ENCODE data around the gene CREB5. TPM values are rescaled to one million over a fixed set of nuclear protein-coding genes. Genes with fewer than 3 reads are reported as not detected.

The CREB5 gene
- total and polyA plus RNA-seq, 2 of the 8 experiments (the other 6 are each of a cell fraction or from before 2014, with no cell fraction given) = 2.4 to 2.7 TPM

DNA sequence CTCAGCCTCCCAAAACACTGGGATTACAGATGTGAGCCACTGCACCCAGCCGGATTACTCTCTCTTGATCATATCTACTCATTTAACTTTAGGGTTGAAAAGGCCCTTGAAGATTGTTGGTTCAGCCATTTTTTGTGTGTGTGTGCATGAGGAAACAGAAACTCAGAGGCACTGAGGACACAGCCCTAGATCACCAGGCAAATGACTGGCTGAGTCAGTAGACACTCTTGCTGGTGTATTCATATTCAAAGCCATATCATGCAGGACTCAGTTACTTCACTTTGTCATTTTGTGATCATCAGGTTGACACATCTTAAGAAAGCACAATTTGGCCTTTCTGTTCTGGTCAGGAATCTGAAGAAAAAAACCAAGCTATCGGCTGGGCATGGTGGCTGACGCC is 292.4 kb downstream of the CREB5 start:
- Histone ChIP-seq H4K20me1 (replicated peaks in 1 of 2; ENCODE audit: control insufficient read depth in 1 of 2, insufficient read depth in 2 of 2, low read length in 2 of 2) (no peaks in the 10 kb centered on the region), H3K56ac (replicated peaks; ENCODE audit: insufficient read length, low read depth, low read length) (no peak overlapping the region), H3K79me1 (ENCODE audit: low read depth, low read length) (no peaks in the 10 kb centered on the region), H4K5ac (ENCODE audit: insufficient read length, low read depth, low read length) (no peak overlapping the region), H3K27me3 (replicated peaks in 1 of 4; ENCODE audit: control insufficient read depth in 3 of 4, extremely low read depth in 1 of 4, insufficient read depth in 3 of 4, low read length in 3 of 4) (no peaks in the 10 kb centered on the region), H3K4ac (replicated peaks; ENCODE audit: insufficient read length, low read depth, low read length) (no peak overlapping the region), H3K23ac (ENCODE audit: insufficient read length) (no peak overlapping the region), H2BK120ac (replicated peaks; ENCODE audit: low read depth, low read length) (no peak overlapping the region), H2BK20ac (ENCODE audit: low read length) (no peak overlapping the region), H2BK12ac (ENCODE audit: low read depth, low read length) (no peak overlapping the region), H3K27ac (ENCODE audit: low read depth, low read length) (no peak overlapping the region), H2BK15ac (ENCODE audit: low read length) (no peak overlapping the region), H2BK5ac (ENCODE audit: low read depth, low read length) (no peak overlapping the region), H3K4me3 (ENCODE audit: extremely low read depth in 1 of 4, insufficient read depth in 2 of 4, low read depth in 3 of 4, low read length in 4 of 4) (no peak overlapping the region), H3K14ac (ENCODE audit: insufficient read length) (no peak overlapping the region), H3K4me1 (replicated peaks in 1 of 4; ENCODE audit: control insufficient read depth in 3 of 4, insufficient read depth in 4 of 4, low read length in 3 of 4) (peaks cover 0 to 9% (median 5%) of the 10 kb centered on the region in 4 experiments; a peak in 3 of 7 replicates), H3K9me3 (ENCODE audit: insufficient read depth in 2 of 2, low read depth in 1 of 2, low read length in 1 of 2) (no peaks in the 10 kb centered on the region), H3K9ac (replicated peaks in 1 of 4; ENCODE audit: extremely low read depth in 1 of 4, low read depth in 3 of 4, low read length in 3 of 4) (no peak overlapping the region), H3K23me2 (ENCODE audit: low read depth, low read length) (no peaks in the 10 kb centered on the region), H3K4me2 (ENCODE audit: insufficient read depth in 1 of 2, low read depth in 2 of 2, low read length in 2 of 2) (no peak overlapping the region), H2AFZ (ENCODE audit: low read length) (no peak overlapping the region), H3K79me2 (ENCODE audit: control insufficient read depth in 1 of 2, insufficient read depth in 2 of 2, low read length in 2 of 2) (no peaks in the 10 kb centered on the region), H4K8ac (ENCODE audit: extremely low read depth, insufficient read depth, low read length) (no peak overlapping the region), H4K91ac (replicated peaks; ENCODE audit: insufficient read length, low read length) (no peak overlapping the region), H3K18ac (ENCODE audit: extremely low read depth, low read length) (no peak overlapping the region), H3K36me3 (ENCODE audit: control insufficient read depth in 2 of 4, insufficient read depth in 4 of 4, low read length in 3 of 4) (no peaks in the 10 kb centered on the region; a peak in 1 of 8 replicates), H2AK5ac (ENCODE audit: low read depth, low read length) (no peak overlapping the region)
- no peak for FAIRE-seq
- WGBS, 2 experiments (ENCODE audit: extremely low coverage in 1 of 2, insufficient coverage in 1 of 2, insufficient read length in 1 of 2, insufficient replicate concordance in 2 of 2, low coverage in 1 of 2, low lambda C conversion rate in 2 of 2, missing lambda C conversion rate in 1 of 2) = 67% methylated on average over 3 of the region's 3 CpGs; no CpG with 5 or more reads in 1 of the 2 experiments
- ChIA-PET CTCF (ENCODE audit: partially characterized antibody) (no interaction called here), POLR2A (ENCODE audit: partially characterized antibody) (interaction anchor here (1.7 kb wide), 1 partner anchor 10 kb away, joined by 4 read pairs; no protein-coding TSS in a partner anchor)
- no peak for TF ChIP-seq RXRA (IDR thresholded peaks at IDR 0.05; ENCODE audit: insufficient read depth, low read depth, low read length)
- TF ChIP-seq CTBP2 (IDR thresholded peaks at IDR 0.05; ENCODE audit: borderline replicate concordance, insufficient read depth, insufficient read length, low read length) = no peak
- no peak for TF ChIP-seq CHD2 (IDR thresholded peaks at IDR 0.05; ENCODE audit: low read length)
- TF ChIP-seq SIRT6 (IDR thresholded peaks at IDR 0.05; ENCODE audit: low read length) = no peak
- no peak for TF ChIP-seq RBBP5 (IDR thresholded peaks at IDR 0.05; ENCODE audit: borderline replicate concordance, low read depth, low read length)
- no peak for TF ChIP-seq MAFK (IDR thresholded peaks at IDR 0.05; ENCODE audit: low read depth, low read length)
- no peak for TF ChIP-seq SUZ12 (IDR thresholded peaks at IDR 0.05; ENCODE audit: low read length)
- DNase-seq (ENCODE audit: low read depth in 1 of 2, low spot score in 2 of 2) = no peak
